Stimulated activated CD4-positive, alpha-beta T cell treated with anti-CD3 and anti-CD28 coated beads, Interleukin-4, amount 100 ng/mL, for 24 hours (primary cell): ENCODE results near the gene SEMA3B.
"Not testable (repeated sequence)": the region's sequence is repeated elsewhere in the genome, so short reads cannot be mapped to it uniquely, and the experiment has no call there.

Experiments
- DNase-seq: peaks from one replicate; pipeline ENCODE4 v3.0.0-alpha.2; 2020

SEMA3B gene

GRCh38 chr3:50274371-50275104, 5.6 kb downstream of the SEMA3B start:
- DNase-seq: peak; percentile 77

DNA sequence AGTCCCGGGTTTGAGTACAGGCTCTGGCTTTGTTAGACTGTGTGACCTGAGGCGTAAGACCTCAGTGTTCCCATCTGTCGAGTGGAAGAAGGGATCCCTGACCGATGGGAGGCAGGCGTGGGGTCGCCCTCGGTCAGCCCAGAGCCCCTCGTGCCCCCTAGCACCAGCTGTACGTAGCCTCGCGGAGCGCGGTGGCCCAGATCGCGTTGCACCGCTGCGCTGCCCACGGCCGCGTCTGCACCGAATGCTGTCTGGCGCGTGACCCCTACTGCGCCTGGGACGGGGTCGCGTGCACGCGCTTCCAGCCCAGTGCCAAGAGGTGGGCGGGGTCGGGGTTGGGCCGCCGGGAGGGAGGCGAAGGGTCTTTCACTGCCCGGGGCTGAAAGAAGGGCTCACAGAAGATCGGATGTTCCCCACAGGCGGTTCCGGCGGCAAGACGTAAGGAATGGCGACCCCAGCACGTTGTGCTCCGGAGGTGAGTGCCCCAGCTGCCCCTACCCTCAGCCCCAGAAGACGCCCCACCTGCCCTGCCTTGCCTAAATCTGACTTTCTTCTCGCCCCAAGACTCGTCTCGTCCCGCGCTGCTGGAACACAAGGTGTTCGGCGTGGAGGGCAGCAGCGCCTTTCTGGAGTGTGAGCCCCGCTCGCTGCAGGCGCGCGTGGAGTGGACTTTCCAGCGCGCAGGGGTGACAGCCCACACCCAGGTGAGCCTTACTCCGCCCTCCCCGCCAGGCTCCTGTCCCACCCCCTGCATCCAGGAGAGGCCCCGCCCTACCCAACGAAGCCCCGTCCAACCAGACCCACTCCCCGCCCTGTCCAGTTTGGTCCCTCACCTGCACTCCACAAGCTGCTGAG, 6.4 kb downstream of the SEMA3B start:
- no peak for DNase-seq

DNA sequence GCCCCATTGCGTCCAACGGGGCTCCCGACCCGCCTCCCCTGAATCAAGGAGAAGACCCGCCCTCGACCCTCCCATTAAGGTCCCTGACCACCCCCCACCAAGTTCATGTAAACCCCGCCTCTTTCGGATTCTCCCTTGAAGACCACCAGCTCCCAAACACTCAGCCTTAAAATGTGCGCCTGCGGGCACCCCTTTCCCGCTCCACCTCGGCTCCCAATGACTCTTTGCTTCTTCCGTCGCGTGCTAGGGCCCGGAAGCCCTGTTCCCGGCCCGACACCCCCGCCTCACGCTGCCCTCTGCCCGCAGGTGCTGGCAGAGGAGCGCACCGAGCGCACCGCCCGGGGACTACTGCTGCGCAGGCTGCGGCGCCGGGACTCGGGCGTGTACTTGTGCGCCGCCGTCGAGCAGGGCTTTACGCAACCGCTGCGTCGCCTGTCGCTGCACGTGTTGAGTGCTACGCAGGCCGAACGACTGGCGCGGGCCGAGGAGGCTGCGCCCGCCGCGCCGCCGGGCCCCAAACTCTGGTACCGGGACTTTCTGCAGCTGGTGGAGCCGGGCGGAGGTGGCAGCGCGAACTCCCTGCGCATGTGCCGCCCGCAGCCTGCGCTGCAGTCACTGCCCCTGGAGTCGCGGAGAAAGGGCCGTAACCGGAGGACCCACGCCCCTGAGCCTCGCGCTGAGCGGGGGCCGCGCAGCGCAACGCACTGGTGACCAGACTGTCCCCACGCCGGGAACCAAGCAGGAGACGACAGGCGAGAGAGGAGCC, 7.2 kb downstream of the SEMA3B start:
- DNase-seq: peak; percentile 24

- DNase-seq: no peak
These were observed 7.8 kb downstream of the SEMA3B start for GRCh38 chr3:50276762-50277101.

- DNase-seq: no peak
These were observed 9.4 kb downstream of the SEMA3B start for GRCh38 chr3:50278123-50278879.

DNA sequence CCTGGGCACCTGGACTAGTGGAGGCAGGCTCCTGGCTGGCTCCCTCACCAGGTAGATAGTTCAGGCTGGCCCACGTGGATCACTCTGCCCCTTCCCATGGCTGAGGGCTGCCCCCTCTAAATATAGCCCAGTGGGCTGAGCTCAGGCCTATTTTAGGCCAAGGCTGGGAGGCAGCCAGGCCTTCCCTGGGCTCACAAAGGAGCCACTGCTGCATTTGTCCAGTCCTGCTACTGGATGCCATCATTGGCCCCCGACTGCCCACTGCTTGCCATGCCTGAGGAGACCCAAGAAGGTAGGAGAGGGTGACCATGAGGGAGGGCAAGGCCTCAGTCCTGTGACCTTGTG, 9.9 kb downstream of the SEMA3B start, which contains the start of gene LSMEM2:
TSS of gene LSMEM2 (plus strand) at position 208 of the 345 bp plus-strand sequence. CDS start at position 235, 27 bp downstream.
- no peak for DNase-seq

GRCh38 chr3:50279255-50280016, 10.5 kb downstream of the SEMA3B start:
- DNase-seq: no peak

DNA sequence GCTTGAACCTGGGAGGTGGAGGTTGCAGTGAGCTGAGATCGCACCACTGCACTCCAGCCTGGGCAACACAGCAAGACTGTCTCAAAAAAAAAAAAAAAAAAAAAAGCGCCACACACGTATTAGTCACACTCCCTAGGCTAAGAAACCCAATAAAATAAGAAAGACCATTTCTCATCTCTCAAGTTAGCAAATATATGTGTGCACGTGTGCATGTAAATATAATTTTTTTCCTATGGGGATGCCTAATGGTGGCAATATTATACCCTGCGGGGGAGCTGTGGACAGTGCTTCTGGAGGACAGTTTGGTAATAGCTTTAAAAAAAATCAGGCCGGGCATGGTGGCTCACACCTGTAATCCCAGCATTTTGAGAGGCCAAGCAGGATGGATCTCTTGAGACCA, 15.2 kb downstream of the SEMA3B start:
- DNase-seq: not testable (repeated sequence)

DNA sequence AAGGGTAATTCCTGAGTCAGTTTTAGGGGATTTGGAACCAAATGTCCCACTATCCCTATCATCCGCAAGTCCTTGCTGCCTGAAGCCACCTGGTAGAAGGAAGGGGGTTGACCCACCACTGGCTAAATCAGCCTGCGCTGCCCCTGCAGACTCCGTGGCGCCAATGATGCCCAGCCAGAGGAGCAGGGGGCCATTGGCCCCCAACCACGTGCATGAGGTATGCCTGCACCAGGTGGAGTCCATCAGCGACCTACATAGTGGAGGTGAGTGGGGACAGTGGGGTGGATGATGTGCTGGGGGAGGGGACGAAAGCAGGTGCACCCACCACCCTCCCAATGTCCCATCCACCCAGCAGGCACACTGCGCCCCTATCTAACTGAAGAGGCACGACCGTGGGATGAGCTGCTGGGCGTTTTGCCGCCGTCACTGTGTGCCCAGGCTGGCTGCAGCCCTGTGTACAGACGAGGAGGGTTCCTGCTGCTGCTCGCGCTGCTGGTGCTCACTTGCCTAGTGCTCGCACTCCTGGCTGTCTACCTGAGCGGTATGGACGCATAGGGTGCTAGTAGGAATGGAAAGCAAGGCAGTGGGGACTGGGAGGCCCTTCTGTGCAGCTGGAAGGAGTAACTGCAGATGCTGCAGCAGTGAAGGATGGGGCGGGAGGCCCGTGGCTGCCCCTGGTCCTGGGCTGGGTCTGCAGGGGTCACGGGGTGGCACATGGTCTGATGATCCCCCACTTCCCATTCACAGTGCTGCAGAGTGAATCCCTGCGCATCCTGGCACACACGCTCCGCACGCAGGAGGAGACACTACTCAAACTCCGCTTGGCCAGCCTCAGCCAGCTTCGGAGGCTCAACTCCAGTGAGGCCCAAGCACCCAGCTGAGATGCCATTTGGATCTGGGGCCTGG, 17.6 kb downstream of the SEMA3B start:
- no peak for DNase-seq

GRCh38 chr3:50287262-50287661, 18.3 kb downstream of the SEMA3B start:
- DNase-seq: no peak

GRCh38 chr3:50288387-50289007, 19.6 kb downstream of the SEMA3B start:
- DNase-seq: no peak

DNA sequence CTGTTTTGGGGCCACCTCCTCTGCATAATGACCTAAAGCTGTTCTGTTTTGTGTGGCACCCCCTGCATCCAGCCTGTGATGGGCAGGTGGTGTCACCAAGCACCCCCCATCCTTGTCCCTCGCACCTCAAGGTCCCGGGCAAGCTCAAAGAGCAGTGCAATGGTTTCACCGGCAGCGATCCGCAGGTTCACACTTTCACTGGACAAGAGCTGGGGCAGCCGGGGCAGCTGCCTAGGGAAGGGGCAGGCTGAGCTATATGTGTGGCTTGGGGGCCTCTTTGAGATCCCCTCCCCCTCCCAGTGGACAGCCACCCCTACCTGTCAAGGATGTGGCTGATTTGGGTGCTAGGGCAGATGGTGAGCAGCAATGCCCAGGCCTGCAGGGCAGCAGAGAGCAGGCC, 20.2 kb downstream of the SEMA3B start:
- DNase-seq: no peak

DNA sequence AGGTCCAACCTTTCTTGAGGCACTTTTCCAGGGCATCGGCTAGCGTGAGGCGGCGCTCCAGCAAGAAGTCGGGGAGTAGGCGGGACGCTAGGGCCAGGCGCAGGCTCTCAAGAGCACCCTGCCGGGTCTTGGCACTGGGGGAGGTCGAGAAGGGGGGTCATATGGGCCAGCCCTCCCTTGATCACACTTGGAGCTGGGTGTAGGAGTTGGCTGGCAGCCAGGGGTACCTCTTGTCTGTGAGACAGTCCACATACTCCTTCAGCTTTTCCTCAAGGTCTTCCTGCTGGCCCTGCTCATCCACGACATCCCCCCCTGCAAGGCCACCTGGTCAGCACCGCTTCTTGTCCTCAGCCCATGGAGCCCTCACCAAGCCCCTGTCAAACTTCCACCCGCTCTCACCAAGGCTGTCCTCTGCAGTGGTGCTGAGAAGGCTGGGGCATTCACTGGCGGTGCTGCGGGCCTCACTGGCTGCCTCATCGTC, 21.3 kb downstream of the SEMA3B start:
- no peak for DNase-seq

DNA sequence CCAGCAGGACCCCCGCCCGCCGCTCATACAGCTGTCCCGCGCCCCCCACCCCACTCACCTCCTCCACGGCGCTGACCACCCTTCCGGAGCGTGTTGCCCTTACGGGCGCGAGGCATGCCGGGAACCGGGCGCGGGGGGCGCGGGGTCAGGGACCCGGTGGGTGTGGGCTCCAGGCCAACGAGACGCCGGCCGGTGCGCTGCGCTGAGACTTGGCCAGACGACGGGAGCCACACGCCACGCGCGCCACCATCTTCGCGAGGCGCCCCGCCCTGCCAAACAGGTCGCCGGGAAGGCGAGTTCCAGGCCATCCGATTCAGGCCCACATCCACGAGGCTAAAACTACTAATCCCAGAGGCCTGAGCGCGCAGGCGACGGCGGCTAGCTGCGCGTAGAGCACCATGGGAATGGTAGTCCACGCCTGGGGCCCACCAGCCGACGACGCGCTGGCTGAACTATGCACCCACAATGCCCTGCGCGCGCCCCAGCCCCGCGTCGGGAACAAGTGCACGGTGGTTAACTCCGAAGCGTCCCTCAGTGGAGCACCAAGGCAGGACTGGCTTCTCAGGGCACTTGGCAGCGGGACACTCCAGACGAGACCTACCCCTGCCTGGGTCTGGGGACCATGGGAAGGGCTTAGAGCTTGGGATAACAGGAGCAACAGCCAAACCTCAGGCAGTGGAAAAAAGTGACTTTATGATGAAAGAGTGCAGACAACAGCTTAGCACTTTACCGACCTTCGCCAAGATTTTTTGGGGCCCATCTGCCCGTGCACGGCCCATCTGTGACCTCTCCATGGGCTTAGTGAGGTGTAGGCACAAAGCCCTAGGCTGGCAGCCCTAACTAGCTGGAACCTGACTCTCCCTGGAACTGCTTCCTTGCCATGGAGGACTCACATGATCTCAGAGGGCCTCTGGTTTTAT, 23.5 kb downstream of the SEMA3B start, which contains the start of gene IFRD2:
TSS of gene IFRD2 (minus strand) at position 271 of the 920 bp plus-strand sequence. CDS start at position 116, 155 bp downstream.
- peak; percentile 96 for DNase-seq

- no peak for DNase-seq
These were observed 24.3 kb downstream of the SEMA3B start for GRCh38 chr3:50293079-50293801.

- no peak for DNase-seq
These were observed 25.1 kb downstream of the SEMA3B start for GRCh38 chr3:50294089-50294488.

DNA sequence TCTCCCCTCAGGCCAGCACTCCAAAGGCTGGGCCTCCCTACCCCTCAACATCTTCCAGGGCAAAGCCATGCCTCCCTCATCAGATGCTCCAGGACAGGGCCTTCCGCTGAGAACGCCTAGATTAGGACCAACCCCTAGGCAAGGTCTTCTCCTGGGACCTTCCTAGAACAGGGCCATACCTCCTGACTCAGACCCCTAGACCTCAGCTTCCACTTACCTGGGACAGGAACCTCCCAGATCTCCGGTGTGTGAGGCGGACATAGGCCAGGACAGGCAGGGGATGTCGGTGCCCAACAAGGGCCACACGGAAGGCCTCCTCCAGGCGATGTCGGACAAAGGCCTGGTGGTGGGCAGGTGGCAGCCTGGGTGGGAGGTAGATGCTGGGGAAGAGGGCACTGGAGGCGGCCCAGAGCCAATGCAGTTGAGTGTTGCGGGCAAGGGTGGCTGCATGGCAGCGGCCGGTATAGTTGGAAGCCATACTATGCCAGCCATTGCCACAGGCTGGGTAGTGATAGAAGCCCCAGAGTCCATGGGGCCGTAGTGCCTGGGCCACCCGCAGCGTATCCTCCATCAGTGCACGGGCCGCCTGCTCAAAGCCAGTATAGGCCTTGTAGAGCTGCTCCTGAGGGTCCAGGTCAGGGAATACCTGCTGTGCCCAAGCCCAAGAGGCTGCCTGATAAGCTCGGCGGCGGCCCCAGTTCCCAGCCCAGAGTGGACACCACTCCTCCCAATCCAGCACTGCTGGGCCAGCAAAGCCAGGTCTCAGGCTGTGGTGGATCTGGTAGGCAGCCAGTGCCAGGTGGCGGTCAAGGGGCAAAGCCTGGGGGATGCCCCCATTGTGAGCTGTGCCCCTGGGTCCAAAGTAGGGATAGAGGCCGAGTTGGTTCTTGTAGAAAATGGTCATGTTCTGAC, 25.8 kb downstream of the SEMA3B start:
- DNase-seq: no peak
